ENCODE measurements around the gene LAIR1. TPM values are rescaled to one million over a fixed set of nuclear protein-coding genes. Genes with fewer than 3 reads are reported as not detected.
A peak's percentile ranks its signal among the peaks of the same experiment; 100 is the strongest.

LAIR1 gene
- total RNA-seq, 6 donors from 2014 or later = 46.5 to 228 (median 111) TPM

- H3K4me3 ChIP-seq = no peak overlapping the region
- no peak for ATAC-seq (ENCODE audit: low FRiP score in 2 of 2)
- TF ChIP-seq POLR2AphosphoS5 (IDR thresholded peaks at IDR 0.05) (no peak), POLR2A (IDR thresholded peaks at IDR 0.05) (no peak), EP300 (IDR thresholded peaks at IDR 0.05) (no peak)
- TF ChIP-seq, protein P1, sequence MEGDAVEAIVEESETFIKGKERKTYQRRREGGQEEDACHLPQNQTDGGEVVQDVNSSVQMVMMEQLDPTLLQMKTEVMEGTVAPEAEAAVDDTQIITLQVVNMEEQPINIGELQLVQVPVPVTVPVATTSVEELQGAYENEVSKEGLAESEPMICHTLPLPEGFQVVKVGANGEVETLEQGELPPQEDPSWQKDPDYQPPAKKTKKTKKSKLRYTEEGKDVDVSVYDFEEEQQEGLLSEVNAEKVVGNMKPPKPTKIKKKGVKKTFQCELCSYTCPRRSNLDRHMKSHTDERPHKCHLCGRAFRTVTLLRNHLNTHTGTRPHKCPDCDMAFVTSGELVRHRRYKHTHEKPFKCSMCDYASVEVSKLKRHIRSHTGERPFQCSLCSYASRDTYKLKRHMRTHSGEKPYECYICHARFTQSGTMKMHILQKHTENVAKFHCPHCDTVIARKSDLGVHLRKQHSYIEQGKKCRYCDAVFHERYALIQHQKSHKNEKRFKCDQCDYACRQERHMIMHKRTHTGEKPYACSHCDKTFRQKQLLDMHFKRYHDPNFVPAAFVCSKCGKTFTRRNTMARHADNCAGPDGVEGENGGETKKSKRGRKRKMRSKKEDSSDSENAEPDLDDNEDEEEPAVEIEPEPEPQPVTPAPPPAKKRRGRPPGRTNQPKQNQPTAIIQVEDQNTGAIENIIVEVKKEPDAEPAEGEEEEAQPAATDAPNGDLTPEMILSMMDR (IDR thresholded peaks at IDR 0.05) = no peak
- no peak for DNase-seq
- H3K9me3 ChIP-seq = no peaks in the 10 kb centered on the region
- H3K4me1 ChIP-seq = peaks cover 0 to 12% (median 7%) of the 10 kb centered on the region in 4 donors
- no peaks in the 10 kb centered on the region for H3K36me3 ChIP-seq
- WGBS, 2 donors = 63 to 80% methylated on average over 16 of the region's 16 CpGs
- H3K27ac ChIP-seq = no peak overlapping the region
- no peaks in the 10 kb centered on the region for H3K27me3 ChIP-seq
Measured at GRCh38 chr19:54393381-54393780, 28.6 kb upstream of the LAIR1 start.

GRCh38 chr19:54392105-54392504 is 27.4 kb upstream of the LAIR1 start:
- H3K27me3 ChIP-seq = no peaks in the 10 kb centered on the region
- H3K27ac ChIP-seq = no peak overlapping the region
- H3K36me3 ChIP-seq = no peaks in the 10 kb centered on the region
- no peaks in the 10 kb centered on the region for H3K9me3 ChIP-seq
- TF ChIP-seq POLR2A (IDR thresholded peaks at IDR 0.05) (no peak), EP300 (IDR thresholded peaks at IDR 0.05) (no peak), POLR2AphosphoS5 (IDR thresholded peaks at IDR 0.05) (no peak)
- TF ChIP-seq, protein P1 (IDR thresholded peaks at IDR 0.05) = no peak
- 73 to 86% methylated on average over 5 of the region's 5 CpGs for WGBS, 2 donors
- H3K4me1 ChIP-seq = peaks cover 4 to 18% (median 9%) of the 10 kb centered on the region in 4 donors
- no peak overlapping the region for H3K4me3 ChIP-seq
- DNase-seq = no peak
- no peak for ATAC-seq (ENCODE audit: low FRiP score in 2 of 2)

- WGBS, 2 donors = 35 to 41% methylated on average over 3 to 4 of the region's 4 CpGs
- ATAC-seq (ENCODE audit: low FRiP score in 2 of 2) = no peak
- Histone ChIP-seq H3K36me3 (no peaks in the 10 kb centered on the region), H3K27me3 (no peaks in the 10 kb centered on the region), H3K27ac (no peak overlapping the region), H3K4me1 (peaks cover 4 to 18% (median 9%) of the 10 kb centered on the region in 4 donors), H3K4me3 (no peak overlapping the region), H3K9me3 (no peaks in the 10 kb centered on the region)
- TF ChIP-seq, protein P1 (IDR thresholded peaks at IDR 0.05) = no peak
- TF ChIP-seq POLR2A (IDR thresholded peaks at IDR 0.05) (no peak), EP300 (IDR thresholded peaks at IDR 0.05) (no peak), POLR2AphosphoS5 (IDR thresholded peaks at IDR 0.05) (no peak)
- no peak for DNase-seq
Measured at GRCh38 chr19:54391589-54392061, 26.9 kb upstream of the LAIR1 start.

- H3K4me1 ChIP-seq = peaks cover 4 to 18% (median 9%) of the 10 kb centered on the region in 4 donors
- DNase-seq (peak in 1 of 2 donors; percentile 29), ATAC-seq (ENCODE audit: low FRiP score in 2 of 2) (peak; percentile 59 to 61)
- H3K4me3 ChIP-seq = no peak overlapping the region
- H3K9me3 ChIP-seq = no peaks in the 10 kb centered on the region
- 22 to 30% methylated on average over 7 of the region's 7 CpGs for WGBS, 2 donors
- H3K36me3 ChIP-seq = no peaks in the 10 kb centered on the region
- H3K27me3 ChIP-seq = no peaks in the 10 kb centered on the region
- TF ChIP-seq POLR2A (IDR thresholded peaks at IDR 0.05) (no peak), POLR2AphosphoS5 (IDR thresholded peaks at IDR 0.05) (no peak), EP300 (IDR thresholded peaks at IDR 0.05) (no peak)
- TF ChIP-seq, protein P1 (IDR thresholded peaks at IDR 0.05) = peak; percentile 63 to 71 (median 68)
- no peak overlapping the region for H3K27ac ChIP-seq
Measured at GRCh38 chr19:54390942-54391577, 26.3 kb upstream of the LAIR1 start.

- Histone ChIP-seq H3K4me3 (no peak overlapping the region), H3K4me1 (peaks cover 4 to 18% (median 9%) of the 10 kb centered on the region in 4 donors), H3K27ac (peak overlapping the region in 2 of 4 donors; percentile 58 to 73), H3K36me3 (no peaks in the 10 kb centered on the region), H3K27me3 (no peaks in the 10 kb centered on the region), H3K9me3 (no peaks in the 10 kb centered on the region)
- peak in 1 of 4 donors; percentile 6 for TF ChIP-seq EP300 (IDR thresholded peaks at IDR 0.05)
- TF ChIP-seq, protein P1 (IDR thresholded peaks at IDR 0.05) = no peak
- TF ChIP-seq POLR2A (IDR thresholded peaks at IDR 0.05) = no peak
- TF ChIP-seq POLR2AphosphoS5 (IDR thresholded peaks at IDR 0.05) = no peak
- DNase-seq = no peak
- WGBS, 2 donors = 44 to 45% methylated on average over 4 of the region's 4 CpGs
- peak in 1 of 2 donors; percentile 43 for ATAC-seq (ENCODE audit: low FRiP score in 2 of 2)
Measured at GRCh38 chr19:54389553-54389952, 24.8 kb upstream of the LAIR1 start.

Measured in upper lobe of left lung (tissue), 6 donors.